HepG2 (cell line): ENCODE measurements around the gene INHBB. TPM values are rescaled to one million over a fixed set of nuclear protein-coding genes. Genes with fewer than 3 reads are reported as not detected.

ENCODE experiments used
- ASH2L ChIP-seq: fragments of 300-600, 200-600 bp; sonication (generic); IDR thresholded peaks from 2 replicates; pipeline ENCODE4 v1.7.0; 2017; ENCODE audit warnings: low read depth, mild to moderate bottlenecking, moderate library complexity, mixed read lengths, low read length; ENCODE audit not compliant: insufficient read length
- CREB3 ChIP-seq: sonication (generic); formaldehyde crosslinking; IDR thresholded peaks from 2 replicates; pipeline ENCODE4 v1.5.0; 2020; ENCODE audit warnings: missing genetic modification reagents
- ELF1 ChIP-seq: sonication (generic); formaldehyde crosslinking; IDR thresholded peaks from 2 replicates; pipeline ENCODE4 v1.4.0; 2020; ENCODE audit warnings: missing genetic modification reagents
- FOXA3 ChIP-seq: IDR thresholded peaks from 2 replicates; pipeline ENCODE4 v1.6.1; 2016; ENCODE audit warnings: missing genetic modification reagents, missing compliant biosample characterization
- HNF4G ChIP-seq, 2 experiments: sonication (generic) in 1 of 2; formaldehyde crosslinking in 1 of 2; IDR thresholded peaks; 2 replicates each; pipeline versions ENCODE4 v1.4.0 to v1.6.1; 2011 to 2020; ENCODE audit warnings: borderline replicate concordance in 2 of 2, low read depth in 2 of 2, mild to moderate bottlenecking in 2 of 2, low read length in 1 of 2, missing genetic modification reagents in 1 of 2, moderate library complexity in 1 of 2
- KLF9 ChIP-seq: IDR thresholded peaks from 2 replicates; pipeline ENCODE4 v1.6.1; 2016; ENCODE audit warnings: low read depth
- MAFK ChIP-seq, 2 experiments: IDR thresholded peaks in 1 of 2; conservative IDR thresholded peaks in 1 of 2; 2 replicates each; pipeline ENCODE4 v1.6.1; 2011; ENCODE audit warnings: improper control_type of control experiment in 2 of 2, low read length in 2 of 2
- NBN ChIP-seq: fragments of 450-650 bp; conservative IDR thresholded peaks from 2 replicates; pipeline ENCODE4 v1.6.1; 2017
- PAX8 ChIP-seq: sonication (generic); formaldehyde crosslinking; IDR thresholded peaks from 2 replicates; pipeline ENCODE4 v1.8.0; 2022; ENCODE audit warnings: mild to moderate bottlenecking, missing genetic modification reagents, borderline replicate concordance
- POLR2AphosphoS5 ChIP-seq: IDR thresholded peaks from 2 replicates; pipeline ENCODE4 v1.6.1; 2012; ENCODE audit warnings: low read depth, low read length
- PRDM15 ChIP-seq: sonication (generic); formaldehyde crosslinking; IDR thresholded peaks from 2 replicates; pipeline ENCODE4 v1.4.0; 2020; ENCODE audit warnings: missing genetic modification reagents
- PRMT3 ChIP-seq: sonication (generic); formaldehyde crosslinking; IDR thresholded peaks from 2 replicates; pipeline ENCODE4 v1.8.1; 2022; ENCODE audit warnings: low read depth, mild to moderate bottlenecking, moderate library complexity, missing genetic modification reagents, borderline replicate concordance
- SMC3 ChIP-seq: IDR thresholded peaks from 2 replicates; pipeline ENCODE4 v1.6.1; 2011; ENCODE audit warnings: low read length, improper control_type of control experiment
- ZBTB1 ChIP-seq: sonication (generic); formaldehyde crosslinking; IDR thresholded peaks from 2 replicates; pipeline ENCODE4 v1.4.0; 2020; ENCODE audit warnings: missing genetic modification reagents, borderline replicate concordance
- ZBTB42 ChIP-seq: sonication (generic); formaldehyde crosslinking; IDR thresholded peaks from 2 replicates; pipeline ENCODE4 v1.5.0; 2020; ENCODE audit warnings: mild to moderate bottlenecking, missing genetic modification reagents
- ZNF296 ChIP-seq: sonication (generic); formaldehyde crosslinking; conservative IDR thresholded peaks from 2 replicates; pipeline ENCODE4 v1.5.0; 2020; ENCODE audit warnings: mild to moderate bottlenecking, missing genetic modification reagents
- ZNF3 ChIP-seq: IDR thresholded peaks from 2 replicates; pipeline ENCODE4 v1.7.0; 2017; ENCODE audit warnings: inconsistent platforms
- ZNF329 ChIP-seq: sonication (generic); formaldehyde crosslinking; IDR thresholded peaks from 2 replicates; pipeline ENCODE4 v1.9.0; 2021; ENCODE audit warnings: low read depth, mild to moderate bottlenecking, missing genetic modification reagents
- ZNF430 ChIP-seq: sonication (generic); formaldehyde crosslinking; IDR thresholded peaks from 2 replicates; pipeline ENCODE4 v1.9.0; 2021; ENCODE audit warnings: mild to moderate bottlenecking, missing genetic modification reagents
- ZNF598 ChIP-seq: sonication (generic); formaldehyde crosslinking; IDR thresholded peaks from 2 replicates; pipeline ENCODE4 v1.5.1; 2020; ENCODE audit warnings: mild to moderate bottlenecking, missing genetic modification reagents, borderline replicate concordance
- ZNF768 ChIP-seq: sonication (generic); formaldehyde crosslinking; IDR thresholded peaks from 2 replicates; pipeline ENCODE4 v1.4.0; 2020; ENCODE audit warnings: missing genetic modification reagents
- polyA plus RNA-seq, 8 experiments: library from polyadenylated mRNA; depleted of rRNA in 3 of 8; stranded (reverse) in 7 of 8; unstranded in 1 of 8; fragments of >200 nt; fragmentation: Illumina TruSeq in 4 of 8; extraction: Trizol in 4 of 8; gene quantifications; 2 replicates each; pipeline versions ENCODE4 v1.2.1 to v1.2.3, GENCODE V29; 2011 to 2016; ENCODE audit warnings: low read depth in 4 of 8, missing spikeins in 1 of 8, mixed read lengths in 1 of 8; ENCODE audit not compliant: insufficient read depth in 1 of 8
- total RNA-seq, 5 experiments: library from RNA; depleted of rRNA; stranded (reverse); fragments of >200 nt; fragmentation: Illumina TruSeq; extraction: Trizol; gene quantifications; 2 replicates each; pipeline ENCODE4 v1.2.3, GENCODE V29; 2016; ENCODE audit warnings: low read depth in 1 of 5
- TF ChIP-seq, protein P1 (sequence below): sonication (generic); formaldehyde crosslinking; IDR thresholded peaks from 2 replicates; pipeline ENCODE4 v1.4.0; 2020; ENCODE audit warnings: mild to moderate bottlenecking, low read depth, missing genetic modification reagents
- TF ChIP-seq, protein P2 (sequence below): sonication (generic); formaldehyde crosslinking; conservative IDR thresholded peaks from 2 replicates; pipeline ENCODE4 v1.4.0; 2020; ENCODE audit warnings: missing genetic modification reagents

INHBB gene
- total and polyA plus RNA-seq, 2 of the 13 experiments (the other 11 are each of a cell fraction or from before 2014, with no cell fraction given) = 0.20 to 1.7 TPM

DNA sequence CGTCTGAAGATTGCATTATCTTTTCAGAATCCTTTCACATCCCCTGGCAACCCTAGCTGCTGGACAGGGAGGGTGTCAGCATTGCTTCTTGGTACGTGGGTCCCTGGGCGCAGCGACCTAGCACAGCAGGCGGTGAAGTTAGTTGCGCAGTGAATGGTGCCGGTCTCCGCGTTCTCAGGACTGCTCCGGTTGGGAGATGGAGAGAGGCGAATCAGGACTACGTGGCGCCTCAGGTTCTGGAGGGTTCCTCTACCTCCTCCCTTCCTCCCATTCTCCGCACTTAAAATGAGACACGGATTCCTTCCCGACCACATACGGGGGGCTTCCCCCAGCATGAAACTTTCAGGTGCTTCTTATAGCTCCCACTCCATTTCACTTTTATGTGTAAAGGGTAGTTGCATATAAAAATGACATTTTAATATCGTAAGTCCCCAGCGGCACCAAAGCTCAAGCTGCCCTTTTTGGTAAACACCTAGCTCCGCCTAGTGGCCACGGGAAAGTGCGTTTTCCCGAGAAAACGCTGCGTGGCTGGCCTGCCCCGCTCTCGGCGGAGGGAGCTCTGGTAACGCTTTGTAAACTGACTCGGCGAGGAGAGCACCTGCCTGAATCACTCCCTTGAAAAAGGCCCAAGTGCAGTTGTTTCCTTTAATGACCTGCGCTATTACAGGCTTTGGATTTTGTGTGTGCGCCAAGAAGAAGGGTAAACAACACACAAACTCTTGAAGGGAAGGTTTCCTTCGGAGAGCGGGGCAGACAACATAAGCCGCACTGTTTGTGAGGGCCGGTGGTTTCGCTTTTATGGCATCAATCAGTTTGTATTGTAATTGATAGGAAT is 32.9 kb upstream of the INHBB start (continued):
- TF ChIP-seq ZNF296 (CRISPR knock-in tag) = no peak
- TF ChIP-seq FOXA3 = peak; percentile 73
- TF ChIP-seq PRMT3 = peak; percentile 50; the same call in 1 of the 2 replicates
- TF ChIP-seq CREB3 (CRISPR knock-in tag) = no peak
- no peak; the same call in 1 of the 2 replicates for TF ChIP-seq ZNF768
- no peak for TF ChIP-seq MAFK (conservative IDR thresholded peaks at IDR 0.05 in 1 of 2, IDR thresholded peaks at IDR 0.05 in 1 of 2; ENCODE audit: low read length in 2 of 2)
- TF ChIP-seq, protein P1, sequence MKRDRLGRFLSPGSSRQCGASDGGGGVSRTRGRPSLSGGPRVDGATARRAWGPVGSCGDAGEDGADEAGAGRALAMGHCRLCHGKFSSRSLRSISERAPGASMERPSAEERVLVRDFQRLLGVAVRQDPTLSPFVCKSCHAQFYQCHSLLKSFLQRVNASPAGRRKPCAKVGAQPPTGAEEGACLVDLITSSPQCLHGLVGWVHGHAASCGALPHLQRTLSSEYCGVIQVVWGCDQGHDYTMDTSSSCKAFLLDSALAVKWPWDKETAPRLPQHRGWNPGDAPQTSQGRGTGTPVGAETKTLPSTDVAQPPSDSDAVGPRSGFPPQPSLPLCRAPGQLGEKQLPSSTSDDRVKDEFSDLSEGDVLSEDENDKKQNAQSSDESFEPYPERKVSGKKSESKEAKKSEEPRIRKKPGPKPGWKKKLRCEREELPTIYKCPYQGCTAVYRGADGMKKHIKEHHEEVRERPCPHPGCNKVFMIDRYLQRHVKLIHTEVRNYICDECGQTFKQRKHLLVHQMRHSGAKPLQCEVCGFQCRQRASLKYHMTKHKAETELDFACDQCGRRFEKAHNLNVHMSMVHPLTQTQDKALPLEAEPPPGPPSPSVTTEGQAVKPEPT (CRISPR knock-in tag) = no peak
- no peak for TF ChIP-seq NBN
- no peak for TF ChIP-seq ELF1
- no peak for TF ChIP-seq ZNF329 (CRISPR knock-in tag)
- peak; percentile 66 for TF ChIP-seq SMC3
- TF ChIP-seq ZBTB1 (CRISPR knock-in tag) = no peak
- no peak for TF ChIP-seq HNF4G (IDR thresholded peaks at IDR 0.05; ENCODE audit: borderline replicate concordance, low read depth, low read length)
- TF ChIP-seq HNF4G (CRISPR knock-in tag; IDR thresholded peaks at IDR 0.05; ENCODE audit: borderline replicate concordance, low read depth) = no peak; the same call in 1 of the 2 replicates
- TF ChIP-seq ZNF3 (CRISPR knock-in tag) = peak; percentile 69; the same call in 1 of the 2 replicates
- no peak for TF ChIP-seq PRDM15 (CRISPR knock-in tag)
- TF ChIP-seq ZNF598 (CRISPR knock-in tag) = no peak
- 0 out of 2 replicates have a peak, but pooled peaks have one; percentile 49 for TF ChIP-seq ZNF430 (CRISPR knock-in tag)
- TF ChIP-seq, protein P2, sequence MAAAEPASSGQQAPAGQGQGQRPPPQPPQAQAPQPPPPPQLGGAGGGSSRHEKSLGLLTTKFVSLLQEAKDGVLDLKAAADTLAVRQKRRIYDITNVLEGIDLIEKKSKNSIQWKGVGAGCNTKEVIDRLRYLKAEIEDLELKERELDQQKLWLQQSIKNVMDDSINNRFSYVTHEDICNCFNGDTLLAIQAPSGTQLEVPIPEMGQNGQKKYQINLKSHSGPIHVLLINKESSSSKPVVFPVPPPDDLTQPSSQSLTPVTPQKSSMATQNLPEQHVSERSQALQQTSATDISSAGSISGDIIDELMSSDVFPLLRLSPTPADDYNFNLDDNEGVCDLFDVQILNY = no peak
- no peak for TF ChIP-seq POLR2AphosphoS5
- TF ChIP-seq ASH2L = peak; percentile 54
- TF ChIP-seq ZBTB42 (CRISPR knock-in tag) = no peak
- TF ChIP-seq KLF9 = no peak
- TF ChIP-seq PAX8 (CRISPR knock-in tag) = peak; percentile 70; the same call in 1 of the 2 replicates
